ENCODE data around the gene BICDL2. TPM values are rescaled to one million over a fixed set of nuclear protein-coding genes. Genes with fewer than 3 reads are reported as not detected.

The BICDL2 gene
- total and polyA plus RNA-seq, 2 of the 8 experiments (the other 6 are each of a cell fraction or from before 2014, with no cell fraction given), result 7.3 to 15.9 TPM

DNA sequence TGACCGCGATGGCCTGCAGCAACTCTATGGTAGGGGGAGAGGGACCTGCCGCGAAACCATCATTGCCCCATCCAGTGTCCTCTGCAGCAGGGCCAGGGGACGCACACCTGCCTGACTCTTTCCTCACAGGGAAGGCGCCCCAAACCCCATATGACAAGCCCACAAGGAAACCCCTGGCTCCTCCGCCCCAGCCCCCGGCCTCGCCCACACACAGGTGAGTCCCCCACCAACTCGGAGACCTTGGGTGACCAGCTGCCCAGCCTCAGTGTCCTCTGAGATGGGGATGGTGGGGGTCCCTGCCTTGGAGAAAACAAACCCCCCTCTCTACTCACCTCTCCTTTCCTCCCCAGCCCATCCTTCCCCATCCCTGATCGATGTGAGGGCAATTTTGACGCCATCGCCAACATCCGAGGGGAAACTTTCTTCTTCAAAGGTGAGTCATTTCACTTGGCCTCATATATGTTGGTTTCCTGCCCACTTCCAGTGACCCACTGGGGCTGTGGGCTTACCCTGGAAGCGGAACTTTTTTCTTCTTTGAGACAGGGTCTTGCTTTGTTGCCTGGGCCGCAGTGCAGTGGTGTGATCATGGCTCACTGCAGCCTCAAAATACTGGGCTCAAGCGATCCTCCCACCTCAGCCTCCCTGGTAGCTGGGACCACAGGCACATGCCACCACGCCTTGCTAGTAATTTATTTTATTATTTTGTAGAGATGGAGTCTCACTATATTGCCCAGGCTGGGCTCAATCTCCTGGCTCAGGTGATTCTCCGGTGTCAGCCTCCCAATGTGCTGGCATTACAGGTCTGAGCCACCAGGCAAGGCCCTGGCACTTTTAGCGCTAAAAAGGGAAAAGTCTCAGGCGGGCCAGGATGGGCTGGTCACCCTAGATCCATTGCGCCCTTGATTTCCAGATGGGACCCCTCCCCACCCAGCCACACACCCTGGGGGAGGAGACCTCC lies 20.7 kb upstream of the BICDL2 start:
- Histone ChIP-seq H3K56ac (replicated peaks; ENCODE audit: insufficient read length, low read depth, low read length) (no peak overlapping the region), H4K8ac (ENCODE audit: extremely low read depth, insufficient read depth, low read length) (no peak overlapping the region), H2BK12ac (ENCODE audit: low read depth, low read length) (no peak overlapping the region), H3K14ac (ENCODE audit: insufficient read length) (no peak overlapping the region), H2AFZ (ENCODE audit: low read length) (no peak overlapping the region), H3K27ac (ENCODE audit: low read depth, low read length) (no peak overlapping the region), H3K23ac (ENCODE audit: insufficient read length) (no peak overlapping the region), H3K79me1 (ENCODE audit: low read depth, low read length) (no peaks in the 10 kb centered on the region), H3K4me3 (ENCODE audit: extremely low read depth in 1 of 4, insufficient read depth in 2 of 4, low read depth in 3 of 4, low read length in 4 of 4) (peak overlapping the region; percentile 39 to 86 (median 67)), H2BK20ac (ENCODE audit: low read length) (no peak overlapping the region), H4K20me1 (replicated peaks in 1 of 2; ENCODE audit: control insufficient read depth in 1 of 2, insufficient read depth in 2 of 2, low read length in 2 of 2) (peaks cover 7% of the 10 kb centered on the region in 2 experiments), H3K4ac (replicated peaks; ENCODE audit: insufficient read length, low read depth, low read length) (no peak overlapping the region), H3K4me1 (replicated peaks in 1 of 4; ENCODE audit: control insufficient read depth in 3 of 4, insufficient read depth in 4 of 4, low read length in 3 of 4) (peaks cover 5 to 17% (median 6%) of the 10 kb centered on the region in 4 experiments; a peak in 6 of 7 replicates), H4K5ac (ENCODE audit: insufficient read length, low read depth, low read length) (no peak overlapping the region), H3K4me2 (ENCODE audit: insufficient read depth in 1 of 2, low read depth in 2 of 2, low read length in 2 of 2) (peak overlapping the region; percentile 49 to 85), H3K36me3 (ENCODE audit: control insufficient read depth in 2 of 4, insufficient read depth in 4 of 4, low read length in 3 of 4) (no peaks in the 10 kb centered on the region; a peak in 1 of 8 replicates), H3K18ac (ENCODE audit: extremely low read depth, low read length) (no peak overlapping the region), H3K79me2 (ENCODE audit: control insufficient read depth in 1 of 2, insufficient read depth in 2 of 2, low read length in 2 of 2) (no peaks in the 10 kb centered on the region), H3K9ac (replicated peaks in 1 of 4; ENCODE audit: extremely low read depth in 1 of 4, low read depth in 3 of 4, low read length in 3 of 4) (peak overlapping the region in 1 of 4 experiments; percentile 58; a peak in 1 of 7 replicates), H3K23me2 (ENCODE audit: low read depth, low read length) (peaks cover 6% of the 10 kb centered on the region; the same call in 1 of the 2 replicates), H2BK5ac (ENCODE audit: low read depth, low read length) (no peak overlapping the region), H3K27me3 (replicated peaks in 1 of 4; ENCODE audit: control insufficient read depth in 3 of 4, extremely low read depth in 1 of 4, insufficient read depth in 3 of 4, low read length in 3 of 4) (no peaks in the 10 kb centered on the region; a peak in 1 of 7 replicates), H2BK120ac (replicated peaks; ENCODE audit: low read depth, low read length) (no peak overlapping the region), H4K91ac (replicated peaks; ENCODE audit: insufficient read length, low read length) (no peak overlapping the region), H2BK15ac (ENCODE audit: low read length) (no peak overlapping the region), H3K9me3 (ENCODE audit: insufficient read depth in 2 of 2, low read depth in 1 of 2, low read length in 1 of 2) (no peaks in the 10 kb centered on the region), H2AK5ac (ENCODE audit: low read depth, low read length) (no peak overlapping the region)
- ChIA-PET CTCF (ENCODE audit: partially characterized antibody) (interaction anchor here (0.7 to 8.3 kb wide), 21 partner anchors 10 to 85 kb away, joined by 3 to 88 read pairs (median 9); partner anchors contain the start of genes MMP25 and ZSCAN10), POLR2A (ENCODE audit: partially characterized antibody) (interaction anchor here (0.9 to 12.7 kb wide), 21 partner anchors 10 to 93 kb away, joined by 3 to 140 read pairs (median 6); partner anchors contain the start of genes CLDN6, HCFC1R1, MMP25 and THOC6)
- TF ChIP-seq TAF7 (optimal IDR thresholded peaks at IDR 0.05; ENCODE audit: borderline replicate concordance, low read depth, low read length) (no peak), MAFK (IDR thresholded peaks at IDR 0.05; ENCODE audit: low read depth, low read length) (no peak), RBBP5 (IDR thresholded peaks at IDR 0.05; ENCODE audit: borderline replicate concordance, low read depth, low read length) (no peak), KDM1A (IDR thresholded peaks at IDR 0.05; ENCODE audit: borderline replicate concordance, low read length) (no peak), CREB1 (IDR thresholded peaks at IDR 0.05) (no peak), SP2 (IDR thresholded peaks at IDR 0.05; ENCODE audit: low read length) (no peak), HDAC6 (IDR thresholded peaks at IDR 0.05; ENCODE audit: low read depth, low read length) (no peak), ASH2L (IDR thresholded peaks at IDR 0.05; ENCODE audit: low read length) (no peak), SRF (IDR thresholded peaks at IDR 0.05; ENCODE audit: low read depth, low read length) (no peak), RXRA (IDR thresholded peaks at IDR 0.05; ENCODE audit: insufficient read depth, low read depth, low read length) (no peak), TEAD4 (IDR thresholded peaks at IDR 0.05; ENCODE audit: low read depth, low read length) (no peak)
- DNase-seq (ENCODE audit: low read depth in 1 of 2, low spot score in 2 of 2), result no peak
- 94% methylated on average over 19 of the region's 22 CpGs; no CpG with 5 or more reads in 1 of the 2 experiments for WGBS, 2 experiments (ENCODE audit: extremely low coverage in 1 of 2, insufficient coverage in 1 of 2, insufficient read length in 1 of 2, insufficient replicate concordance in 2 of 2, low coverage in 1 of 2, low lambda C conversion rate in 2 of 2, missing lambda C conversion rate in 1 of 2)
- no peak for FAIRE-seq

Measured in H1 (cell line).